GM18508 (cell line): ENCODE data around the gene PDE10A.

Source experiments
- ATAC-seq: cut with Tn5 transposase; IDR thresholded peaks from one replicate; pipeline ENCODE4 v1.9.1; 2021; ENCODE audit warnings: moderate number of reproducible peaks; ENCODE audit not compliant: insufficient read depth, unreplicated experiment

Gene PDE10A

GRCh38 chr6:165662749-165663376 is at the start of gene PDE10A:
Gene PDE10A, minus strand, starts transcription at chr6:165663241. Its CDS starts 430 bp downstream, at chr6:165662811.
- ATAC-seq, result no peak

- ATAC-seq, result no peak
Observed at GRCh38 chr6:165708985-165709576, 46.0 kb upstream of the PDE10A start.

- ATAC-seq, result no peak
Observed at GRCh38 chr6:165707067-165707853, 44.2 kb upstream of the PDE10A start.

- no peak for ATAC-seq
Observed at GRCh38 chr6:165705941-165706340, 42.9 kb upstream of the PDE10A start.

- ATAC-seq, result peak; percentile 50
Observed at GRCh38 chr6:165704045-165704748, 41.2 kb upstream of the PDE10A start.

- no peak for ATAC-seq
Observed at GRCh38 chr6:165702669-165703068, 39.6 kb upstream of the PDE10A start.

- ATAC-seq, result peak; percentile 92
Observed at GRCh38 chr6:165701564-165702354, 38.7 kb upstream of the PDE10A start.

GRCh38 chr6:165701005-165701404 is 38.0 kb upstream of the PDE10A start:
- ATAC-seq, result no peak

- no peak for ATAC-seq
Observed at GRCh38 chr6:165698868-165699267, 35.8 kb upstream of the PDE10A start.

- ATAC-seq, result no peak
Observed at GRCh38 chr6:165697171-165697570, 34.1 kb upstream of the PDE10A start.

- no peak for ATAC-seq
Observed at GRCh38 chr6:165695722-165696515, 32.9 kb upstream of the PDE10A start.

GRCh38 chr6:165694296-165694695 is 31.3 kb upstream of the PDE10A start:
- no peak for ATAC-seq

GRCh38 chr6:165692106-165692653 is 29.1 kb upstream of the PDE10A start:
- ATAC-seq, result no peak

GRCh38 chr6:165689699-165690098 is 26.7 kb upstream of the PDE10A start:
- no peak for ATAC-seq

- ATAC-seq, result no peak
Observed at GRCh38 chr6:165686596-165687365, 23.7 kb upstream of the PDE10A start.

- no peak for ATAC-seq
Observed at GRCh38 chr6:165685302-165685701, 22.3 kb upstream of the PDE10A start.

GRCh38 chr6:165684333-165684732 is 21.3 kb upstream of the PDE10A start:
- ATAC-seq, result no peak

GRCh38 chr6:165680975-165681374 is 17.9 kb upstream of the PDE10A start:
- ATAC-seq, result no peak
